ENCODE results near the gene FOXP1. TPM values are rescaled to one million over a fixed set of nuclear protein-coding genes. Genes with fewer than 3 reads are reported as not detected.

The FOXP1 gene
- total and polyA plus RNA-seq, 2 of the 13 experiments (the other 11 are each of a cell fraction or from before 2014, with no cell fraction given) = 40.4 to 59.0 TPM

DNA sequence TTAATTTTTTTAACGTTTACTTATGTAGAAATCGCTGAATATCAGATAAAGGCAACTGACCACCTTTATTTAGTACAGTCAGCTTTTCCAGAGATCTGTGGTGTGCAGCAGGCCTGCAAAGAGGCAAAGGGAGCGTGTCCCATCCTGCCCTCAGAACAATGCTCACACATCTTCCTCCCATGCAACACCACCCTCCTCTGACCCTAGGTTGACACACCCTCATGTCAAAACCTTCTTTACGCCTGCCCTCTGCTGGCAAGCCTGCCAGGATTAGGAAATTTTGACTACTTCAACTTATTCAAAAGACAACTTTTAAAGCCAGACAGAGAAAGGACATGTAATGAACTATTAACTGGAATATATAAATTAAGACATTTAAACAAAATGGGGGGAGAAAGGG lies 513.7 kb downstream of the FOXP1 start:
- Histone ChIP-seq H3K27me3 (ENCODE audit: control insufficient read depth in 1 of 2, insufficient read depth in 2 of 2, low read length in 2 of 2) (no peaks in the 10 kb centered on the region; a peak in 1 of 5 replicates), H3K9me3 (ENCODE audit: low read length) (no peaks in the 10 kb centered on the region), H3K4me1 (ENCODE audit: insufficient read depth, low read length) (peaks cover 47% of the 10 kb centered on the region), H3K4me2 (ENCODE audit: low read depth, low read length) (no peak overlapping the region), H3K9ac (ENCODE audit: insufficient read depth, low read depth, low read length) (no peak overlapping the region), H4K20me1 (ENCODE audit: insufficient read depth, low read length) (no peaks in the 10 kb centered on the region), H3K79me2 (ENCODE audit: insufficient read depth, low read length) (peaks cover 31% of the 10 kb centered on the region), H2AFZ (ENCODE audit: low read length) (no peak overlapping the region), H3K4me3 (replicated peaks in 1 of 3; ENCODE audit: insufficient read depth in 1 of 3, low read depth in 2 of 3, low read length in 3 of 3) (no peak overlapping the region), H3K27ac (ENCODE audit: extremely low read length, insufficient read depth, low read length) (no peak overlapping the region), H3K36me3 (replicated peaks in 1 of 2; ENCODE audit: control insufficient read depth in 1 of 2, insufficient read depth in 2 of 2, low read length in 2 of 2) (no peaks in the 10 kb centered on the region)
- FAIRE-seq (peak; percentile 62), ATAC-seq (peak; percentile 58), DNase-seq (ENCODE audit: low spot score) (peak; percentile 64)
- ChIA-PET POLR2A (no interaction called here), CTCF (ENCODE audit: low intra/inter-chr PET ratio, low total read pairs) (interaction anchor here (1.3 kb wide), 1 partner anchor 63 kb away, joined by 11 read pairs; no protein-coding TSS in a partner anchor)
- intact Hi-C loops (cut with micrococcal nuclease; ENCODE audit: unreplicated experiment) = loop anchor here (1.0 to 10.0 kb wide), 4 partner anchors 62 to 513 kb away; partner anchors contain the start of gene FOXP1
- WGBS (ENCODE audit: low lambda C conversion rate) = 83% methylated on average over 4 of the region's 4 CpGs
- no TSS peak for BruUV-seq (replicated peaks)
- in situ Hi-C loops (cut with HindIII; ENCODE audit: extremely low pct_ligation_motif_present, low pct_unique_long_range_greater_than_20kb) = no loop called here
- TF ChIP-seq, protein P1, sequence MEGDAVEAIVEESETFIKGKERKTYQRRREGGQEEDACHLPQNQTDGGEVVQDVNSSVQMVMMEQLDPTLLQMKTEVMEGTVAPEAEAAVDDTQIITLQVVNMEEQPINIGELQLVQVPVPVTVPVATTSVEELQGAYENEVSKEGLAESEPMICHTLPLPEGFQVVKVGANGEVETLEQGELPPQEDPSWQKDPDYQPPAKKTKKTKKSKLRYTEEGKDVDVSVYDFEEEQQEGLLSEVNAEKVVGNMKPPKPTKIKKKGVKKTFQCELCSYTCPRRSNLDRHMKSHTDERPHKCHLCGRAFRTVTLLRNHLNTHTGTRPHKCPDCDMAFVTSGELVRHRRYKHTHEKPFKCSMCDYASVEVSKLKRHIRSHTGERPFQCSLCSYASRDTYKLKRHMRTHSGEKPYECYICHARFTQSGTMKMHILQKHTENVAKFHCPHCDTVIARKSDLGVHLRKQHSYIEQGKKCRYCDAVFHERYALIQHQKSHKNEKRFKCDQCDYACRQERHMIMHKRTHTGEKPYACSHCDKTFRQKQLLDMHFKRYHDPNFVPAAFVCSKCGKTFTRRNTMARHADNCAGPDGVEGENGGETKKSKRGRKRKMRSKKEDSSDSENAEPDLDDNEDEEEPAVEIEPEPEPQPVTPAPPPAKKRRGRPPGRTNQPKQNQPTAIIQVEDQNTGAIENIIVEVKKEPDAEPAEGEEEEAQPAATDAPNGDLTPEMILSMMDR (CRISPR knock-in tag; IDR thresholded peaks at IDR 0.05) = peak; percentile 59
- TF ChIP-seq SOX5 (CRISPR knock-in tag; IDR thresholded peaks at IDR 0.05; ENCODE audit: borderline replicate concordance) (0 out of 2 replicates have a peak, but pooled peaks have one; percentile 36), CBX5 (CRISPR knock-in tag; IDR thresholded peaks at IDR 0.05; ENCODE audit: borderline replicate concordance) (no peak), SOX13 (IDR thresholded peaks at IDR 0.05) (no peak), SOX13 (CRISPR knock-in tag; conservative IDR thresholded peaks at IDR 0.05 in 1 of 2, IDR thresholded peaks at IDR 0.05 in 1 of 2) (peak in 1 of 2 experiments; percentile 29; a peak in 1 of 4 replicates), RARA (CRISPR knock-in tag; IDR thresholded peaks at IDR 0.05) (peak; percentile 22; the same call in 1 of the 2 replicates), ZNF879 (CRISPR knock-in tag; IDR thresholded peaks at IDR 0.05) (no peak), RAD21 (CRISPR knock-in tag; IDR thresholded peaks at IDR 0.05) (peak; percentile 50; the same call in 1 of the 2 replicates), MAFF (IDR thresholded peaks at IDR 0.05; ENCODE audit: low read depth, low read length) (0 out of 2 replicates have a peak, but pooled peaks have one; percentile 22), STAG1 (CRISPR knock-in tag; IDR thresholded peaks at IDR 0.05) (peak; percentile 70), NR2F6 (IDR thresholded peaks at IDR 0.05) (no peak), NR2F6 (CRISPR knock-in tag; IDR thresholded peaks at IDR 0.05) (peak; percentile 44; the same call in 1 of the 2 replicates), CEBPG (CRISPR knock-in tag; IDR thresholded peaks at IDR 0.05) (peak; percentile 55), MAFK (conservative IDR thresholded peaks at IDR 0.05 in 1 of 2, IDR thresholded peaks at IDR 0.05 in 1 of 2; ENCODE audit: low read length in 2 of 2) (peak; percentile 20 to 22; a peak in 2 of 4 replicates)
- TF ChIP-seq, protein P2, sequence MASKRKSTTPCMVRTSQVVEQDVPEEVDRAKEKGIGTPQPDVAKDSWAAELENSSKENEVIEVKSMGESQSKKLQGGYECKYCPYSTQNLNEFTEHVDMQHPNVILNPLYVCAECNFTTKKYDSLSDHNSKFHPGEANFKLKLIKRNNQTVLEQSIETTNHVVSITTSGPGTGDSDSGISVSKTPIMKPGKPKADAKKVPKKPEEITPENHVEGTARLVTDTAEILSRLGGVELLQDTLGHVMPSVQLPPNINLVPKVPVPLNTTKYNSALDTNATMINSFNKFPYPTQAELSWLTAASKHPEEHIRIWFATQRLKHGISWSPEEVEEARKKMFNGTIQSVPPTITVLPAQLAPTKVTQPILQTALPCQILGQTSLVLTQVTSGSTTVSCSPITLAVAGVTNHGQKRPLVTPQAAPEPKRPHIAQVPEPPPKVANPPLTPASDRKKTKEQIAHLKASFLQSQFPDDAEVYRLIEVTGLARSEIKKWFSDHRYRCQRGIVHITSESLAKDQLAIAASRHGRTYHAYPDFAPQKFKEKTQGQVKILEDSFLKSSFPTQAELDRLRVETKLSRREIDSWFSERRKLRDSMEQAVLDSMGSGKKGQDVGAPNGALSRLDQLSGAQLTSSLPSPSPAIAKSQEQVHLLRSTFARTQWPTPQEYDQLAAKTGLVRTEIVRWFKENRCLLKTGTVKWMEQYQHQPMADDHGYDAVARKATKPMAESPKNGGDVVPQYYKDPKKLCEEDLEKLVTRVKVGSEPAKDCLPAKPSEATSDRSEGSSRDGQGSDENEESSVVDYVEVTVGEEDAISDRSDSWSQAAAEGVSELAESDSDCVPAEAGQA (IDR thresholded peaks at IDR 0.05; ENCODE audit: low read depth) = no peak
- TF ChIP-seq, protein P2 (CRISPR knock-in tag; IDR thresholded peaks at IDR 0.05; ENCODE audit: borderline replicate concordance) = no peak
- TF ChIP-seq, protein P3, sequence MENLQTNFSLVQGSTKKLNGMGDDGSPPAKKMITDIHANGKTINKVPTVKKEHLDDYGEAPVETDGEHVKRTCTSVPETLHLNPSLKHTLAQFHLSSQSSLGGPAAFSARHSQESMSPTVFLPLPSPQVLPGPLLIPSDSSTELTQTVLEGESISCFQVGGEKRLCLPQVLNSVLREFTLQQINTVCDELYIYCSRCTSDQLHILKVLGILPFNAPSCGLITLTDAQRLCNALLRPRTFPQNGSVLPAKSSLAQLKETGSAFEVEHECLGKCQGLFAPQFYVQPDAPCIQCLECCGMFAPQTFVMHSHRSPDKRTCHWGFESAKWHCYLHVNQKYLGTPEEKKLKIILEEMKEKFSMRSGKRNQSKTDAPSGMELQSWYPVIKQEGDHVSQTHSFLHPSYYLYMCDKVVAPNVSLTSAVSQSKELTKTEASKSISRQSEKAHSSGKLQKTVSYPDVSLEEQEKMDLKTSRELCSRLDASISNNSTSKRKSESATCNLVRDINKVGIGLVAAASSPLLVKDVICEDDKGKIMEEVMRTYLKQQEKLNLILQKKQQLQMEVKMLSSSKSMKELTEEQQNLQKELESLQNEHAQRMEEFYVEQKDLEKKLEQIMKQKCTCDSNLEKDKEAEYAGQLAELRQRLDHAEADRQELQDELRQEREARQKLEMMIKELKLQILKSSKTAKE (CRISPR knock-in tag; IDR thresholded peaks at IDR 0.05; ENCODE audit: borderline replicate concordance) = no peak
